ENCODE results near the gene PTPRN2. TPM values are rescaled to one million over a fixed set of nuclear protein-coding genes. Genes with fewer than 3 reads are reported as not detected.
"Not testable (repeated sequence)": the region's sequence is repeated elsewhere in the genome, so short reads cannot be mapped to it uniquely, and the experiment has no call there.

PTPRN2 gene
- polyA plus RNA-seq, 1 donor from 2014 or later: 1.6 TPM

DNA sequence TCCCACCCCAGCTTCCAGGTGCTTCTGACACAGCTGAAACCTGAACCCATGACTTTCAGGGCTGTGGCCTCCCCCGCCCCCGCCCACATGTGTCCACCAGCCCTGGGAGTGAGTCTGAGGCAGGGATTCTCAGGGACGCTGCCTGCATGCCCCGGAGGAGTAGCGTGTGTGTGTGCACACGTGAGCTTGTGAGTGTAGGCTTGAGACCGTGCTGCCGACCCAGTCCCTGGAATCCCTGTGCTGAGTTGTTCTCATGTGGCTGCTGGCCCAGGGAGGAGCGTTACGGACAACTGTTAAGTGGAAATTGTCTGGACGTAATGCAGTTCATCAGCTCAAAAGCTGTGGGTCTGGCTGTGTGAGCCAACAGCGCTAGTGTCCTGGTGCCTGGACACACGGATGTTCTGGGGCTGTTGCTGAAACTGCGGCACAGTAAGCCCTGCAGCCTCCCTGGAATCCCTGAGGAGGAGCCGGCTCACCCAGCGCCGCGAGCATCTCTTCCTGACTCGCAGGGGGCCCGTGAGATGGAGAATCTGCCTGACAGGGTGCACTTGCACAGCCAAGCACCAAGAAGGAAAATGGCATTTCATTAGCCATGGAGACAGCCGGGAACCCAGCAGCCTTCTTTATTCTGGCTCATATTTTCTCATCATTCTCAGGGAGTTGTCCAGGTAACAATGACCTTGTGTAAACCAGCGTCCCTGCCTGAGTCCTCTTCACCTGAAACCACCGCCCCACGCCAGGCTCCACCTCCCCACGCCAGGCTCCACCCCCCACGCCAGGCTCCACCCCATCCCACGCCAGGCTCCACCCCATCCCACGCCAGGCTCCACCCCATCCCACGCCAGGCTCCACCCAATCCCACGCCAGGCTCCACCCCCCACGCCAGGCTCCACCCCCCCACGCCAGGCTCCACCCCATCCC, 603.9 kb downstream of the PTPRN2 start:
- Mint-ChIP-seq H3K4me3 (no peak overlapping the region), H3K27me3 (no peaks in the 10 kb centered on the region)

DNA sequence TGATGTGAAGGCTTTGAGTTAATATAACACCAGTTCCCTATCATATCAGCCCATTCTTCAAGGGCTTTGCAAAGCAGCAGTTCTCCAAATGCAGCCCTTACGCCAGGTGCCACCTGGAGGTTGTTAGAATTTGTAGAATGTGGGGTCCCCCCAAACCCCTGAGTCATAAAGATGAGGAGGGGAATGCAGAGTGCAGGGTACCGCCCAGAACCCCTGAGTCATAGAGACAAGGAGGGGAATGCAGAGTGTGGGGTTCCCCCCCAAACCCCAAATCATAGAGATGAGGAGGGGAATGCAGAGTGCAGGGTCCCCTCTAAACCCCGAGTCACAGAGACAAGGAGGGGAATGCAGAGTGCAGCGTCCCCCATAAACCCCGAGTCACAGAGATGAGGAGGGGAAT, 605.8 kb downstream of the PTPRN2 start:
- peaks cover 2% of the 10 kb centered on the region for H3K36me3 Mint-ChIP-seq
- no peak overlapping the region for H3K27ac Mint-ChIP-seq
- H3K9me3 Mint-ChIP-seq: peaks cover 0 to 5% (median 0%) of the 10 kb centered on the region in 3 donors
- peaks cover 0 to 4% (median 0%) of the 10 kb centered on the region in 3 donors for H3K4me1 Mint-ChIP-seq
- H3K27me3 Mint-ChIP-seq: no peaks in the 10 kb centered on the region
- H3K4me3 Mint-ChIP-seq: peak overlapping the region in 1 of 4 donors; percentile 17

More for the DNA sequence above, 603.9 kb downstream of the PTPRN2 start:
- Mint-ChIP-seq H3K27ac (no peak overlapping the region), H3K9me3 (peaks cover 0 to 2% (median 0%) of the 10 kb centered on the region in 3 donors), H3K4me1 (peaks cover 0 to 2% (median 0%) of the 10 kb centered on the region in 3 donors), H3K36me3 (no peaks in the 10 kb centered on the region)

DNA sequence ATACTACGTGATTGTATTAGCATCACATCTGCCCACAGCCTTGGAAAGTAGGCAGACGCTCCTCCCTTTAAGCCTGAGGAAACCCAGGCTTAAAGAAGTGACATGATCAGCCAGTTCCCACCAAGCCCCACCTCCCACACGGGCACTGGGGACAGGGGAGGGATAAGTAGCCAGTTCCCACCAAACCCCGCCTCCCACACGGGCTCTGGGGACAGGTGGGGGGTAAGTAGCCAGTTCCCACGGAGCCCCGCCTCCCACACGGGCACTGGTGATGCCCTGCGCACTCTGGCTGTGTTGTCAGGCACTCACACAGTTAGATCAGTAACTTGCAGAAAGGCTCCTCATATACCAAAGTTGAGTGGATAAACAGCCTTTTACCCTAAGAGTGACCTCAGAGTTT, 606.8 kb downstream of the PTPRN2 start:
- Mint-ChIP-seq H3K27ac (no peak overlapping the region), H3K27me3 (no peaks in the 10 kb centered on the region), H3K4me3 (no peak overlapping the region), H3K4me1 (peaks cover 0 to 4% (median 0%) of the 10 kb centered on the region in 3 donors), H3K9me3 (peaks cover 0 to 5% (median 2%) of the 10 kb centered on the region in 3 donors), H3K36me3 (peaks cover 2% of the 10 kb centered on the region)

DNA sequence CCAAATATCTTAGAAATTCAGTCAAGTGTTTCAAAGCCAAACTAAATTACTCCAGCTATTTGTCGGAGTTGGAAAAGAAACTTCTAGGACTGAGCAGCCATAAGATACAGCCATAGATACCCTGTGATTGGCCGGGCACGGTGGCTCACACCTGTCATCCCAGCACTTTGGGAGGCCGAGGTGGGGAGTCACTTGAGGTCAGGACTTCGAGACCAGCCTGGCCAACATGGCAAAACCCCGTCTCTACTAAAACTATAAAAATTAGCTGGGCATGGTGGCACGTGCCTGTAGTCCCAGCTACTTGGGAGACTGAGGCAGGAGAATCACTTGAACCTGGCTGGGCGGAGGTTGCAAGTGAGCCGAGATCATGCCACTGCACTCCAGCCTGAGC, 607.3 kb downstream of the PTPRN2 start:
- not testable (repeated sequence) for H3K27ac Mint-ChIP-seq, H3K27me3 Mint-ChIP-seq, H3K36me3 Mint-ChIP-seq, H3K4me1 Mint-ChIP-seq, H3K9me3 Mint-ChIP-seq, H3K4me3 Mint-ChIP-seq

DNA sequence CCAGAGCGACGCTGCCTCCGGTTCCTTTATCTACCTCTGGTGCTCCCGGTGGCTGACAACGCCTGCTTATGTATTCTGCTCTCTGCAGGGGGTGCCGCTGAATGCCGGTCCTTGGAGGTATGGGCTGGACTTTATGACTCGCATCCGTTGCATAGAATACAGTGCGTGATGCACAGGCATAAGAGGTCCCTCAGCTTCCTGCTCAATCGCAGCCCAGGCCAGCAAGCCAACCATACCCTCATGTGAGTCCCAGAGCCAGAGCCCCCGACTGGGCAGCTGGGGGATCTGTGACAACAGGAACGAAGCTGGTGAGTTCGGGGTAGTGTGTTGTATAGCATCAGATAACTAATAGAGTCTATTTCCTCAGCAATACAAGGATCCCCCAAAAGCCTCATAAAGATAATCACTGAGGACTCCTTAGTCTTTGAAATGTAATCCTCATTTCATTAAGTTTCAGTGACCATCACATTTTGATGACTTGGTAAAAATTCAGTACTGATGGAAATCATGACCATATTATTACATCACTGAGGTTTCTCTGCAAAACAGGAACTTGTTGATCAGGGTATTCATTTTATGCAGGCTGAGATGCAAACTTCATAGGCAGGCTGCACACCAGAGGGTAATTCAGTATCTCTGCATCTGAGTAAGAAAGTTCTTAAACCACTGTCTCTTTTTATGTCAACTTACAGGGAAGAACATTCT, 607.8 kb downstream of the PTPRN2 start:
- no peaks in the 10 kb centered on the region for H3K27me3 Mint-ChIP-seq
- H3K36me3 Mint-ChIP-seq: peaks cover 5% of the 10 kb centered on the region
- H3K4me1 Mint-ChIP-seq: peaks cover 0 to 4% (median 0%) of the 10 kb centered on the region in 3 donors
- H3K27ac Mint-ChIP-seq: no peak overlapping the region
- no peak overlapping the region for H3K4me3 Mint-ChIP-seq
- peaks cover 4 to 7% (median 6%) of the 10 kb centered on the region in 3 donors for H3K9me3 Mint-ChIP-seq

DNA sequence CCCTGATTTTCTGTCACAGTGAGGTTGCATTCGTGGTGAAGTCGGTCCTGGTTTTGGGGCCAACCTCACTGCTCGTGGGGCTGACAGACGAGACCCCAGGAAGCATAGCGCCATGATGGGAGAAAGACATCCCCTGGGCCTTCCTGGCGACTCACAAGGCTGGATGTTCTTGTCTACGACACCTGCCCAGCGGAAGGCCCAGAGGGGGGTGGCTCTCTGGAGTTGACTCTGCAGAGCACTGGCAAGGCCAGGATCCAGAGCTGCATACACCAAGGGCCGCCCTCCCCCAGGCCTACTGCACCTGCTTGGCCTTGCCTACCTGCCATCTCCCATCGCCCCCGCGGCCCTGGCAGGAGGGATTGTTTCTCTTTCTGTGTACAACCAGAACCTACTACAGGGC, 608.9 kb downstream of the PTPRN2 start:
- Mint-ChIP-seq H3K36me3 (peaks cover 5% of the 10 kb centered on the region), H3K4me3 (no peak overlapping the region), H3K9me3 (peaks cover 4 to 8% (median 6%) of the 10 kb centered on the region in 3 donors), H3K27me3 (no peaks in the 10 kb centered on the region), H3K27ac (no peak overlapping the region), H3K4me1 (peaks cover 0 to 2% (median 0%) of the 10 kb centered on the region in 3 donors)

DNA sequence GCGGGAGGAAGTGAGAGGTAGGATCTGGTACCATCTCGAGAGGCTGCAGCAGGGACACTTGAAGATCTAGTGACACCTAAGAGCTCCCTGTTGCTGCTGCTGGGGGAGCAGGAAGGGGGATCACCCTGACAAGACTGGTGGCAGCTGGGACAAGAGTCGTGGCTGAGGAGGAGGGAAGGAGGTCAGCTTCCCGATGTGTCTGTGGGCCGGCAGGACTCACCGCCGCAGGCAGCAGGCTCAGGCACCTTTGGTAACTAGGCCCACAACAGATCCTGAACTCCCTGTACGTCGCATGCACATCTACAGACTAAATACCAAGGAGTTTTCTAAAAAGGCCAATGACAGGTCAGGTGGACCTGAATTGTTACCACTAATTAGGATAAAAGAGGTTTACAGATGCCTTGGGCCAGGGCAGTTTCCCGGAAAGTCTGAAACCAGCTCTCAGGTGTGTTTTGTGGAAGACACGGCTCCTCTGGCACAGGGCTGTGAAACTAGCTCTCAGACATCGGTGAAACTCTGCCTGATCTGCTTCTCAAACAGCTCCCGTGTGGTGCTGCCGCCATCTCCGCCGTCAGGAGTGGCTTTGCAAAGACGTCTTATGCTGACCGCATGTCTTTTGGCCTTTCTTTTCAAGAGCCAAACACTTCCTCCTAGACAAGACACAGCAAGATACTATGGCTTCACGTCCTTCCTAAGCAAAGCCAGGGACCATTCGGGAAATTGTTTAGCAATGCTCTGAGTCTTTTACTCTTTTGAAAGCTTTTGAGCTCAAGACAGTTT, 609.7 kb downstream of the PTPRN2 start:
- H3K4me1 Mint-ChIP-seq: peaks cover 0 to 2% (median 0%) of the 10 kb centered on the region in 3 donors
- H3K36me3 Mint-ChIP-seq: peaks cover 5% of the 10 kb centered on the region
- peaks cover 4 to 12% (median 6%) of the 10 kb centered on the region in 3 donors for H3K9me3 Mint-ChIP-seq
- no peak overlapping the region for H3K27ac Mint-ChIP-seq
- H3K27me3 Mint-ChIP-seq: no peaks in the 10 kb centered on the region
- no peak overlapping the region for H3K4me3 Mint-ChIP-seq

DNA sequence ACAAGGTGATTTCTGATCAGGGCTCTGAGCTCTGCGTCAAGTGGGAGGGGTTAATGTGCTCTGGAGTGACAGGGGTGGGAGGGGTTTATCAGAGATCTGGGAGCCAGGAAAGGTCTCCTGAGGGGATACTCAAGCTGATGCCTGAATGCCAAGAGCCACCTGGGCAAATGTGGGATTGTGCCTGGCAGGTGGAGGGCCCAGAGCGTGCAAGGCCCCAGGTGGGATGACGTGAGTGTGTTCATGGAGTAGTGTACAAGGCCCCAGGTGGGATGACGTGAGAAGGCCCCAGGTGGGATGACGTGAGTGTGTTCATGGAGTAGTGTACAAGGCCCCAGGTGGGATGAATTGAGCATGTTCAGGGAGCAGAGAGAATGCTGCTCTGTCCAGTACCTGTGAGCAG, 610.3 kb downstream of the PTPRN2 start:
- Mint-ChIP-seq H3K9me3 (peaks cover 4 to 12% (median 6%) of the 10 kb centered on the region in 3 donors), H3K36me3 (peaks cover 5% of the 10 kb centered on the region), H3K27ac (no peak overlapping the region), H3K4me3 (no peak overlapping the region), H3K27me3 (no peaks in the 10 kb centered on the region), H3K4me1 (peaks cover 0 to 2% (median 0%) of the 10 kb centered on the region in 3 donors)

DNA sequence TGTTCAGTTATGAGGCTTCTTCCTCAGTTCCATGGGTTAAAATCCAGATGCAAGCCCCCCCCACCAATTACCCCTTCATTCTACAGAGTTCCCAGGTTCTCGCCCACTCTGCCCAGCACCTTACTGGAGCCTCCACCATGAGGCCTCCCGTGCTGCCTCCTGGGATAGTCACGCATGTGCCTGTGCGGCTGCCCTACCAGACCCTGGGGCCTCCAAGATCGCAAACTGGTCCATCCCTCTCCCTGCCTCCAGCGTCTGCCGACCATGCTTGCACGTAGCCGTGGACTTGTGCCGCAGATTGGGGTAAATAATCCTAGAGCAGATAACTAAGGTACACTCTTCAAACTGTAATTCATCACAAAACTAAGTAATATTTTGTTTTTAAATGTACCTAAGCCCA, 611.2 kb downstream of the PTPRN2 start:
- Mint-ChIP-seq H3K36me3 (peaks cover 5% of the 10 kb centered on the region), H3K9me3 (peaks cover 4 to 13% (median 9%) of the 10 kb centered on the region in 3 donors), H3K4me3 (no peak overlapping the region)

DNA sequence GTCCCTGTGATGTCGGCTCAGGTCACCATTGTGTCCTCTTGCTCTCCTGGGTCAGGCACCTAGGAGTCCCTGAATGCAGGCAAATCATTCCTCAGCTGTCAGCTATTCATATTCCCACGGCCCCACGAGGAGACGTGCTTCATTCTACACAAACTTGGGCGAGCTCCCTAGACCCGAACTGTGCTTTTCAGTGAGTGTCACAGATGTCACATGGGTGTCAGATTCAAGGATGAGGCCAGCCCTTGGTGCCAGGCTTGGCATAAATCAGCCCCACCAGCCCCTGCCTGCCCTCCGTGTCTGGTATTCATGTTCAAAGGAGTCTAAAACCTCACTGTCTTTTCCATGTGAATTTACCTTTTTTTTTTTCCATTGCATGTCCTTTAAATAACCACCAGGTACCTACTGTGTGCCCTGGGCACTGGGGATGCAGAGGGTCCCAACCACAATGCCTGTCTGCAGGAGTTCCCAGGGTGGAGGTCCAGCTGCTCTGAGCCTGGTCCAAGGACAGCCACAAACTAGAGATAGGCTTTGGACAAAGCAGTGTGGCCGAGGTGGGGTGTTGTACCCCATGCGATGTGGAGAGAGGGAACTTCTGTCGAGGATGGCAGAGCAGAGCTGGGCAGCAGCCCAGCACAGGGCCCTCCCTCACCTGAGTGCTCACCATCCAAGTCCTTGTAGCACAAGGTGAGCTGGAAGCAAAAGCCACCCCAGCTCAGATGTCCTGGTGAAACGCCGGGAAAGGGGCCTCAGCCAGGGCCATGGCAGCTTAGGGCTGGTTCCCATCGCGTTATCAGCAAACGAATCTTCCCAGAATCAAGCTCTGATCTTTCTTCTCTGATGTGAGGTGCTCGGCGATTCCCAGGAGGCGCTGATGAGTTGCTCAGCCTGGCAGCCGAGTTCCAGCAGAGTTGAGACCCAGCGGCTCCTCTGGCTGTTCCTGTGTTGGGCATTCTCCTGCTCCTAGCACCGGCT, 611.9 kb downstream of the PTPRN2 start:
- Mint-ChIP-seq H3K27me3 (no peaks in the 10 kb centered on the region), H3K9me3 (peaks cover 5 to 16% (median 13%) of the 10 kb centered on the region in 3 donors), H3K27ac (peak overlapping the region in 1 of 3 donors; percentile 76), H3K36me3 (peaks cover 5% of the 10 kb centered on the region), H3K4me1 (peaks cover 0 to 2% (median 0%) of the 10 kb centered on the region in 3 donors), H3K4me3 (no peak overlapping the region)

More for the DNA sequence above, 611.2 kb downstream of the PTPRN2 start:
- peaks cover 0 to 2% (median 0%) of the 10 kb centered on the region in 3 donors for H3K4me1 Mint-ChIP-seq
- H3K27ac Mint-ChIP-seq: no peak overlapping the region
- no peaks in the 10 kb centered on the region for H3K27me3 Mint-ChIP-seq

DNA sequence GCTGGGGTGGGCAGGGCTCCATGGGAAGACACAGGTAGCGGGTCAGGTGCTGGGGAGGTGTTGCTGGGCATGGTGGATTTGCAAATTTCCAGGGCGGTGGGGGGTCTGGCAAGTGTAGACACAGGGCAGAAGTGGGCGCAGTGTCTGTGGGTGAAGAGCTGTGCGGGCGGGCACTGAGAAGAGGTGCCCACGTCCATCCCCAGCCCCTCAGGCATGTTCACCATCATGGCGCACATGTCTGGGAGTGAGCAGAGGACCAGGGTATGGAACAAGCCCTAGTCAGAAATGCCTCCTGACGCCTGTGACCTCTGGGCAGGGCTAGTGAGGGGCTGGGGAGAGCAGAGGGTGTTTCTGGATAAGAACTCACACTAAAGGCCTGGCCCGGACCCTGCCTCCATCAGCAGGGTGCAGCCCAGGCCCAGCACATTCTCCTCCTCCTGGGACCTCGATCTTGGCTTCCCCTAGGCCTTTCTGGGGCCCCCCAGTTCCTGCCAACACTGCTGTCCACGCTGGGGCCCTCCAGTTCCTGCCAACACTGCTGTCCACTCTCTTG, 612.9 kb downstream of the PTPRN2 start:
- H3K9me3 Mint-ChIP-seq: peaks cover 8 to 19% (median 17%) of the 10 kb centered on the region in 3 donors
- no peak overlapping the region for H3K4me3 Mint-ChIP-seq
- H3K27ac Mint-ChIP-seq: no peak overlapping the region
- H3K4me1 Mint-ChIP-seq: peaks cover 0 to 2% (median 0%) of the 10 kb centered on the region in 3 donors
- H3K36me3 Mint-ChIP-seq: peaks cover 5% of the 10 kb centered on the region
- no peaks in the 10 kb centered on the region for H3K27me3 Mint-ChIP-seq

DNA sequence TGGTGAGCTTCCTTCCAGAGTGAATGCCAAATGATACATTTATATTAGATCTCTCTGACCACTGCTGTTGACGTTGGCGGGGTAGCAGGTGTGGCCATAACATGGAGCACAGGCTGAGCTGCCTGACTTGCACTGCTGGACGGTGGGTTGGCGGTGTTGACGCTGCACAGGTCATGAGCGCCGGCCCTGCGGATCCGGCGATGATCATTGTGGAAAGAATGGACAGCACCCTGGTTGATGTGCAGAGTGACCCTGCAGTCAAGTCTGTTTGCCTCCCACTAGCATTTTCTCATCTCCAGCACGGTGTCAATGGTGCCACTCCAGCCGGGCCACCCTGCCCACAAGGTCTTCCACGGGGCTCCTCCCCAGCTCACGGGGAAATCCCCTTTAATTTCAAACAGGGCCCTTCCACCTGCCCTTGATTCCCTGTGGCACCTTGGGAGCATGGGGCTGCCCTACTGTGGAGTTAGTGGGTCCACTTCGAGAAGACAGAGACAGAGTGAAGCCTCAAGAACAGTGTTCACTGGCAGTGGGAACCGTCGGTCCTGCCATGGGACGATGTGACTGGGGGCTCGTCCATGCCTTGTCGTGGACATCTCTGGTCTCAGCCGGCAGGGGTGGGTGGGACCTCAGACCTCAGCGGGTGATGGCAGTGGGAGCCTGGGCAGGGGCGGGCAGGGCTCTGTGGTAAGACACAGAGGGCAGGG, 613.5 kb downstream of the PTPRN2 start:
- Mint-ChIP-seq H3K4me3 (no peak overlapping the region), H3K27me3 (no peaks in the 10 kb centered on the region), H3K9me3 (peaks cover 8 to 24% (median 17%) of the 10 kb centered on the region in 3 donors), H3K27ac (no peak overlapping the region), H3K4me1 (peaks cover 0 to 2% (median 0%) of the 10 kb centered on the region in 3 donors), H3K36me3 (peaks cover 5% of the 10 kb centered on the region)

DNA sequence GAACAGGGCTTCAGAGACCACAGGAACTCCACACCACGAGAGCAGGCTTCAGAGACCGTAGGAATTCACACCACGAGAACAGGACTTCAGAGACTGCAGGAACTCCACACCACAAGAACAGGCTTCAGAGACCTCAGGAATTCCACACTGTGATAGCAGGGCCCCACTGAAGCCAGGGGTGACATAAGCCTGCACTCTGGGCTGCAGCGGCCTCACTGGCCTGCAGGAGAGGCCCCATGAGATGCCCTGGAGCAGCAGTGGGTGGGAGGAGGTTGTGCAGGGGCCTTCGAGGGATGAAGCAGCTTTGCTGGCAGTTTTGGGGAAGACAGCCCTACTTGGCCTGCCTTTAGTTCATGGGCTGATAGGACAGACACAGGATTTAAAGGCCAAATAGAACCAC, 614.7 kb downstream of the PTPRN2 start:
- Mint-ChIP-seq H3K9me3 (peaks cover 8 to 27% (median 17%) of the 10 kb centered on the region in 3 donors), H3K36me3 (peaks cover 5% of the 10 kb centered on the region), H3K27me3 (no peaks in the 10 kb centered on the region), H3K4me1 (peaks cover 0 to 2% (median 0%) of the 10 kb centered on the region in 3 donors), H3K4me3 (no peak overlapping the region), H3K27ac (no peak overlapping the region)
